Bone marrow (tissue), 2 donors: ENCODE measurements around the gene MINDY1.
A peak's percentile ranks its signal among the peaks of the same experiment; 100 is the strongest.

Source experiments
- DNase-seq, 2 donors: peaks; one replicate each; lab custom pipeline; 2025; lab: John Stamatoyannopoulos, UW

Gene MINDY1

GRCh38 chr1:151006327-151007052 is at the start of gene MINDY1:
TSS of gene MINDY1 (minus strand) at chr1:151006902. CDS start at chr1:151002617, 4,285 bp downstream.
- peak; percentile 48 to 75 for DNase-seq

- peak in 1 of 2 donors; percentile 29 for DNase-seq
These were observed 49.4 kb upstream of the MINDY1 start for GRCh38 chr1:151056149-151056548.

- no peak for DNase-seq
These were observed 48.9 kb upstream of the MINDY1 start for GRCh38 chr1:151055581-151055980.

GRCh38 chr1:151054971-151055547 is 48.4 kb upstream of the MINDY1 start:
- no peak for DNase-seq

- DNase-seq, result no peak
These were observed 44.8 kb upstream of the MINDY1 start for GRCh38 chr1:151051356-151052009.

- DNase-seq, result no peak
These were observed 43.5 kb upstream of the MINDY1 start for GRCh38 chr1:151050051-151050688.

- no peak for DNase-seq
These were observed 42.8 kb upstream of the MINDY1 start for GRCh38 chr1:151049458-151049857.

GRCh38 chr1:151048645-151049032 is 41.9 kb upstream of the MINDY1 start:
- DNase-seq, result no peak

GRCh38 chr1:151047925-151048644 is 41.4 kb upstream of the MINDY1 start:
- peak; percentile 23 to 33 for DNase-seq

- DNase-seq, result no peak
These were observed 40.9 kb upstream of the MINDY1 start, which contains the start of gene C1orf56 for GRCh38 chr1:151047591-151047924. TSS of gene C1orf56 (plus strand) at chr1:151047751. CDS start at chr1:151047848, 97 bp downstream.

- DNase-seq, result no peak
These were observed 36.5 kb upstream of the MINDY1 start for GRCh38 chr1:151043163-151043562.

GRCh38 chr1:151039521-151039920 is 32.8 kb upstream of the MINDY1 start:
- DNase-seq, result no peak

GRCh38 chr1:151037032-151037431 is 30.3 kb upstream of the MINDY1 start:
- DNase-seq, result no peak

GRCh38 chr1:151036356-151036755 is 29.7 kb upstream of the MINDY1 start, which contains the start of gene BNIPL:
TSS of gene BNIPL (plus strand) at chr1:151036586. CDS start at chr1:151036726, 140 bp downstream.
- DNase-seq, result no peak

GRCh38 chr1:151035167-151035566 is 28.5 kb upstream of the MINDY1 start:
- no peak for DNase-seq

- DNase-seq, result no peak
These were observed 25.5 kb upstream of the MINDY1 start for GRCh38 chr1:151032164-151032563.

- DNase-seq, result no peak
These were observed 19.8 kb upstream of the MINDY1 start for GRCh38 chr1:151026460-151026859.

- DNase-seq, result peak; percentile 29 to 67
These were observed 17.9 kb upstream of the MINDY1 start for GRCh38 chr1:151024540-151025146.

GRCh38 chr1:151013518-151013917 is 6.8 kb upstream of the MINDY1 start:
- DNase-seq, result no peak

GRCh38 chr1:151012684-151013471 is 6.2 kb upstream of the MINDY1 start:
- DNase-seq, result no peak
